HepG2 (cell line): Measurements from ENCODE around the gene TRAF5. TPM values are rescaled to one million over a fixed set of nuclear protein-coding genes. Genes with fewer than 3 reads are reported as not detected.

Source experiments
- ATAC-seq: fragments of 200-7000 bp; cut with Tn5 transposase; 3 replicates; pipeline ENCODE4 v1.9.1; 2020; ENCODE audit warnings: mild to moderate bottlenecking, moderate library complexity
- BruUV-seq: library from RNA; stranded (reverse); fragments of 400-500 nt; replicated peaks from 2 replicates; lab custom pipeline; 2021; lab: Mats Ljungman, UMichigan
- CTCF ChIA-PET: fragments of 300-600 bp; formaldehyde crosslinking; extraction: SDS; loops from one replicate; lab custom pipeline; 2021; ENCODE audit warnings: low total read pairs, inconsistent platforms, low intra/inter-chr PET ratio; lab: Yijun Ruan, JAX
- POLR2A ChIA-PET: fragments of 350-600 bp; sonication (Branson Sonifier 250); formaldehyde crosslinking; loops from one replicate; lab custom pipeline; 2020; ENCODE audit warnings: antibody characterized with exemption, inconsistent platforms; lab: Yijun Ruan, JAX
- DNase-seq: peaks from one replicate; pipeline ENCODE4 v3.0.0-alpha.2; 2015; ENCODE audit warnings: low spot score
- FAIRE-seq: peaks from 3 replicates; lab custom pipeline; 2011; peaks lifted over from hg19 to GRCh38; lab: Jason Lieb, UNC
- H2AFZ ChIP-seq: one replicate; pipeline ENCODE4 v1.6.1; 2011; ENCODE audit warnings: low read length, inconsistent platforms
- H3K27ac ChIP-seq: fragments of 300-600 bp; 3 replicates; pipeline ENCODE4 v1.8.0; 2011; ENCODE audit warnings: mixed run types, mild to moderate bottlenecking, mixed read lengths, low read length, inconsistent platforms; ENCODE audit not compliant: insufficient read depth; ENCODE audit errors: extremely low read length
- H3K27me3 ChIP-seq, 2 experiments: fragments of 200-600 bp in 1 of 2; 2 replicates in 1 of 2; 3 replicates in 1 of 2; pipeline versions ENCODE4 v1.6.0 to v1.8.0; 2011; ENCODE audit warnings: low read length in 2 of 2, mild to moderate bottlenecking in 2 of 2, moderate library complexity in 2 of 2, inconsistent platforms in 1 of 2; ENCODE audit not compliant: insufficient read depth in 2 of 2, control insufficient read depth in 1 of 2
- H3K36me3 ChIP-seq, 2 experiments: fragments of 200-600 bp in 1 of 2; replicated peaks in 1 of 2; 2 replicates in 1 of 2; 3 replicates in 1 of 2; pipeline versions ENCODE4 v1.5.1 to v1.8.0; 2011; ENCODE audit warnings: low read length in 2 of 2, inconsistent platforms in 1 of 2; ENCODE audit not compliant: insufficient read depth in 2 of 2, control insufficient read depth in 1 of 2
- H3K4me1 ChIP-seq: 2 replicates; pipeline ENCODE4 v1.5.1; 2012; ENCODE audit warnings: low read length, inconsistent platforms; ENCODE audit not compliant: insufficient read depth
- H3K4me2 ChIP-seq: 2 replicates; pipeline ENCODE4 v1.6.0; 2011; ENCODE audit warnings: low read depth, low read length, inconsistent platforms
- H3K4me3 ChIP-seq, 3 experiments: fragments of 200-600 bp in 1 of 3; sonication (generic), shearing (Covaris generic) in 1 of 3; replicated peaks in 1 of 3; 2 replicates each; pipeline ENCODE4 v1.5.1; 2011 to 2016; ENCODE audit warnings: low read length in 3 of 3, inconsistent platforms in 2 of 3, low read depth in 2 of 3, mild to moderate bottlenecking in 2 of 3, control low read depth in 1 of 3, mixed read lengths in 1 of 3; ENCODE audit not compliant: insufficient read depth in 1 of 3
- H3K79me2 ChIP-seq: one replicate; pipeline ENCODE4 v1.6.1; 2011; ENCODE audit warnings: low read length, inconsistent platforms; ENCODE audit not compliant: insufficient read depth
- H3K9ac ChIP-seq: 2 replicates; pipeline ENCODE4 v1.6.0; 2011; ENCODE audit warnings: mild to moderate bottlenecking, low read depth, low read length, inconsistent platforms; ENCODE audit not compliant: insufficient read depth
- H3K9me3 ChIP-seq: 2 replicates; pipeline ENCODE4 v1.5.1; 2012; ENCODE audit warnings: mild to moderate bottlenecking, low read length
- H4K20me1 ChIP-seq: 2 replicates; pipeline ENCODE4 v1.6.0; 2011; ENCODE audit warnings: inconsistent platforms, mild to moderate bottlenecking, low read length, moderate library complexity; ENCODE audit not compliant: insufficient read depth
- AKAP8 ChIP-seq: sonication (generic); formaldehyde crosslinking; IDR thresholded peaks from 2 replicates; pipeline ENCODE4 v1.5.1; 2020; ENCODE audit warnings: mild to moderate bottlenecking, missing genetic modification reagents
- CHD2 ChIP-seq: IDR thresholded peaks from 2 replicates; pipeline ENCODE4 v1.6.1; 2011; ENCODE audit warnings: low read depth, low read length, improper control_type of control experiment
- ETS1 ChIP-seq: sonication (generic); formaldehyde crosslinking; IDR thresholded peaks from 2 replicates; pipeline ENCODE4 v1.4.0; 2020; ENCODE audit warnings: missing genetic modification reagents
- HMGXB4 ChIP-seq, 2 experiments: sonication (generic) in 1 of 2; formaldehyde crosslinking in 1 of 2; IDR thresholded peaks; 2 replicates each; pipeline versions ENCODE4 v1.4.0 to v1.6.1; 2018 to 2020; ENCODE audit warnings: missing genetic modification reagents in 2 of 2, borderline replicate concordance in 1 of 2, low read depth in 1 of 2, mild to moderate bottlenecking in 1 of 2, missing biosample characterization in 1 of 2
- KAT8 ChIP-seq: IDR thresholded peaks from 2 replicates; pipeline ENCODE4 v1.6.1; 2016; ENCODE audit warnings: missing genetic modification reagents, missing compliant biosample characterization
- KDM2A ChIP-seq: sonication (generic); formaldehyde crosslinking; IDR thresholded peaks from 2 replicates; pipeline ENCODE4 v1.4.0; 2020; ENCODE audit warnings: low read depth, missing genetic modification reagents, borderline replicate concordance
- LBX2 ChIP-seq: sonication (generic); formaldehyde crosslinking; IDR thresholded peaks from 2 replicates; pipeline ENCODE4 v1.5.0; 2020; ENCODE audit warnings: missing genetic modification reagents, mild to moderate bottlenecking, borderline replicate concordance
- NCOA1 ChIP-seq: sonication (generic); formaldehyde crosslinking; IDR thresholded peaks from 2 replicates; pipeline ENCODE4 v1.9.0; 2021; ENCODE audit warnings: missing genetic modification reagents
- NFYC ChIP-seq: IDR thresholded peaks from 2 replicates; pipeline ENCODE4 v1.6.1; 2016; ENCODE audit warnings: missing genetic modification reagents, missing compliant biosample characterization
- NR2F1 ChIP-seq, 2 experiments: fragments of 450-650 bp in 1 of 2; formaldehyde crosslinking in 1 of 2; IDR thresholded peaks; 2 replicates each; pipeline versions ENCODE4 v1.5.0 to v1.6.1; 2016 to 2020; ENCODE audit warnings: mild to moderate bottlenecking in 1 of 2, missing compliant biosample characterization in 1 of 2, missing genetic modification reagents in 1 of 2, moderate library complexity in 1 of 2
- PITX1 ChIP-seq: sonication (generic); formaldehyde crosslinking; IDR thresholded peaks from 2 replicates; pipeline ENCODE4 v1.5.1; 2020; ENCODE audit warnings: mild to moderate bottlenecking, missing genetic modification reagents
- RBM39 ChIP-seq: fragments of 200-400 bp; formaldehyde crosslinking; IDR thresholded peaks from one replicate; pipeline ENCODE4 v1.6.1; 2018; ENCODE audit warnings: antibody characterized with exemption, mild to moderate bottlenecking, low read depth, low read length; ENCODE audit not compliant: poor library complexity, severe bottlenecking
- SRF ChIP-seq: IDR thresholded peaks from 2 replicates; pipeline ENCODE4 v1.6.1; 2011; ENCODE audit warnings: mild to moderate bottlenecking, low read depth, low read length, moderate library complexity
- YY1 ChIP-seq: IDR thresholded peaks from 2 replicates; pipeline ENCODE4 v1.6.1; 2011; ENCODE audit warnings: low read length, low read depth, moderate library complexity, mild to moderate bottlenecking; ENCODE audit not compliant: insufficient read depth, insufficient replicate concordance
- ZBTB46 ChIP-seq: sonication (generic); formaldehyde crosslinking; IDR thresholded peaks from 2 replicates; pipeline ENCODE4 v1.4.0; 2020; ENCODE audit warnings: mild to moderate bottlenecking, missing genetic modification reagents, borderline replicate concordance
- ZNF317 ChIP-seq: sonication (generic); formaldehyde crosslinking; IDR thresholded peaks from 2 replicates; pipeline ENCODE4 v1.5.0; 2020; ENCODE audit warnings: mild to moderate bottlenecking, missing genetic modification reagents
- ZNF781 ChIP-seq: sonication (generic); formaldehyde crosslinking; IDR thresholded peaks from 2 replicates; pipeline ENCODE4 v1.5.1; 2020; ENCODE audit warnings: borderline replicate concordance, mild to moderate bottlenecking, missing genetic modification reagents; ENCODE audit errors: not compliant biosample characterization
- WGBS: methylation state at CpG from one replicate; pipeline ENCODE4 v1.1.6; 2017; ENCODE audit warnings: low lambda C conversion rate; 5-methylcytosine and 5-hydroxymethylcytosine counted together
- in situ Hi-C: cut with HindIII; loops from 2 replicates; pipeline ENCODE4 v1.10.0; 2017; ENCODE audit warnings: low pct_unique_long_range_greater_than_20kb; ENCODE audit not compliant: extremely low pct_ligation_motif_present
- intact Hi-C: fragments of 100-400 bp; cut with micrococcal nuclease; formaldehyde crosslinking; loops from one replicate; pipeline ENCODE4 v1.10.0; 2022; ENCODE audit not compliant: unreplicated experiment
- polyA plus RNA-seq, 8 experiments: library from polyadenylated mRNA; depleted of rRNA in 3 of 8; stranded (reverse) in 7 of 8; unstranded in 1 of 8; fragments of >200 nt; fragmentation: Illumina TruSeq in 4 of 8; extraction: Trizol in 4 of 8; gene quantifications; 2 replicates each; pipeline versions ENCODE4 v1.2.1 to v1.2.3, GENCODE V29; 2011 to 2016; ENCODE audit warnings: low read depth in 4 of 8, missing spikeins in 1 of 8, mixed read lengths in 1 of 8; ENCODE audit not compliant: insufficient read depth in 1 of 8
- total RNA-seq, 5 experiments: library from RNA; depleted of rRNA; stranded (reverse); fragments of >200 nt; fragmentation: Illumina TruSeq; extraction: Trizol; gene quantifications; 2 replicates each; pipeline ENCODE4 v1.2.3, GENCODE V29; 2016; ENCODE audit warnings: low read depth in 1 of 5

Gene TRAF5
- total and polyA plus RNA-seq, 2 of the 13 experiments (the other 11 are each of a cell fraction or from before 2014, with no cell fraction given): 0.27 to 1.6 TPM

- TF ChIP-seq AKAP8 (CRISPR knock-in tag) (no peak), KAT8 (CRISPR knock-in tag) (no peak), YY1 (no peak), ZBTB46 (CRISPR knock-in tag) (no peak)
Observed at GRCh38 chr1:211326528-211327345, at the start of gene TRAF5 (continued).

GRCh38 chr1:211279340-211279739 is 47.3 kb upstream of the TRAF5 start:
- H3K36me3 ChIP-seq: peaks cover 2 to 33% of the 10 kb centered on the region in 2 experiments; a peak in 4 of 5 replicates
- ATAC-seq (no peak), DNase-seq (no peak), FAIRE-seq (no peak)
- H3K9me3 ChIP-seq: no peaks in the 10 kb centered on the region
- BruUV-seq: no TSS peak
- H3K9ac ChIP-seq: no peak overlapping the region
- H4K20me1 ChIP-seq: no peaks in the 10 kb centered on the region
- H3K79me2 ChIP-seq: no peaks in the 10 kb centered on the region
- H3K4me1 ChIP-seq: no peaks in the 10 kb centered on the region
- ChIA-PET POLR2A (no interaction called here), CTCF (no interaction called here)
- no peak overlapping the region for H2AFZ ChIP-seq
- H3K27ac ChIP-seq: no peak overlapping the region
- 39% methylated on average over 1 of the region's 1 CpG for WGBS
- H3K4me3 ChIP-seq: no peak overlapping the region
- no peak overlapping the region for H3K4me2 ChIP-seq
- H3K27me3 ChIP-seq: no peaks in the 10 kb centered on the region
- intact Hi-C loops: no loop called here
- in situ Hi-C loops: no loop called here
- no peak for TF ChIP-seq SRF
- TF ChIP-seq LBX2: no peak
- TF ChIP-seq NCOA1 (CRISPR knock-in tag): no peak
- no peak for TF ChIP-seq HMGXB4 (CRISPR knock-in tag; IDR thresholded peaks at IDR 0.05; ENCODE audit: borderline replicate concordance in 1 of 2, low read depth in 1 of 2)
- no peak for TF ChIP-seq ZNF781 (CRISPR knock-in tag)
- no peak for TF ChIP-seq KDM2A (CRISPR knock-in tag)
- no peak for TF ChIP-seq NFYC (CRISPR knock-in tag)
- no peak for TF ChIP-seq ZNF317 (CRISPR knock-in tag)
- no peak for TF ChIP-seq NR2F1 (CRISPR knock-in tag; IDR thresholded peaks at IDR 0.05)
- no peak for TF ChIP-seq RBM39
- TF ChIP-seq ETS1: no peak
- no peak for TF ChIP-seq PITX1 (CRISPR knock-in tag)
- no peak for TF ChIP-seq CHD2
